HS-5 (cell line): ENCODE data around the gene OSBPL5.
A peak's percentile ranks its signal among the peaks of the same experiment; 100 is the strongest.

Source experiments
- DNase-seq: peaks from one replicate; pipeline ENCODE4 v3.0.0-alpha.2; 2012; ENCODE audit warnings: low read depth

Gene OSBPL5

DNA sequence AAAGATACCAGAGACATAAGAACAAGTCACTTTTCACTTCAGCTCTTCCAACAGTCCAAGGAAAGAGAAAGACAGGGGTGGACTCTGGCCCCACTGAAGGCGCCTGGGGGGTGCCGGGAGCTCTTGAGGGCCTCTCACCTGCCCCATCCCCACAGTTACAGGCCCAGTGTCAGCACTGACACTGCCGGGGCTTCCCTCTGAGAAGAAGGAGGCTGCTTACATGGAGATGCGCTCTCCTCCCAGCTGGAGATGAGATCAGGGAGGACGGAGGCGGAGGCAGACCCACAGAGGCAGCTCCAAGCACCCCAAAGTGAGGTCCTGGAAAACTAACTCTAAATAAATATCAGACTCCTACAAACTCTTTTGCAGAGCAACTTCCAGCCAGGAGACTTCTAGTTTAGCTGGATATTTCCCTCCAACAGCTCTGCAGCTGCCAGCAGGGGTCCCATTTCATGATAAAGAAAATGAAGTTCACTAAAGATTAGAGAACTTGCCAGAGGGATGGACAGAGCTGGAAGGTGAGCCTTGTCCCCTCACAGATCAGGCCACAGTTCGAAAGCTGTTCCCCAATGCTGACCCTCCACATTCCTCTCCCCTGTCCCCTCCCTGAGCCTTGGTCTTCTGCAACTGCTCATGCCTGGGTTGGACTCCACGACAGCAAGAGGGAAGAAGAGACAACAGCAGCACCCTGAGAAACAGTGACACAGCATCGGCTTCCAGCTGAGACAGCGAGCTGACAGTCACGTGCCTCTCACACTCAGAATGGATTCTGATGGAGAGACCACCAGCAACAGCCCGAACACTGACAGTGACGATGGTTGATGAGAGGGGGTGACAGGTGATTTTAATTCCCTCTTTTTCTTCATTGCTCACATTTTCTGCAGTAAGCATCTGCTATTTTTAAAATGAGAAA, 113.7 kb downstream of the OSBPL5 start:
- DNase-seq, result no peak

DNA sequence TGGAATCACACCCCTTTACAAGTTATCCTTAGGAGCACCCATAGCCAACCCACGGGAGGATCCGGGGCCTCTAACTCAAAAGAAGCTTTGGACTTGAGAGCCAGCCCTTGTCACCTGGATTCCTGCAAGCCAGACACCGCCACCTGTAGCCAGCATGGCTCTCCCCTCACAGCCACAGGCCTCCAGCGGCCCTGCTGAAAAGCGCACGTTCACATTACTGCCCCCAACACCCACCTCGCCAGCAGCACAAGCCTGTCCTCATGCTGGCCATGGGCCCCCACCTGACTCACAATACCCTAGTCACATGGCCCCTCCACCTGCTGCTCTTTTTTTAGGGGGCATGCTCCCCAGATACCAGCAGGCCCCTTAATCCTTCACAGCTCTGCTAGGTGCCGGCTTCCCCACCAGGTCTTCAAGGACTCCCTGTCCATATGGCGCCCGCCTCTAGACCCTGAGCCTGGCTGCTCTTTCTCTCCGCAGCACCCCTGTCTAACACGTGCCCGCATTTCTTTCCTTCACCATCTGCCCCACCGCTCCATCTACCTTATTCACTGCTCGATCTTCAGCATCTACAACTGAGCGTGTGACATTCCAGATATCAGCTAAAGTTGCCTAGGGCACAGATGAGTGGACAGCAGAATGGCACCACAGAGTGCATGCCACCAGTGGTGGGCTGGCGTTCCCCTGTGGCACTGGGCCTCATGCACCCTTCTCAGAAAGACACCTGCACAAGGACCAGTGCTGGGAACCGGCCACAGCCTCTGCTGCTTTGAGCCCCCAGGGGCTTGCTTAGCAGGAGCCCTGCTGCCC, 114.5 kb downstream of the OSBPL5 start:
- no peak for DNase-seq

DNA sequence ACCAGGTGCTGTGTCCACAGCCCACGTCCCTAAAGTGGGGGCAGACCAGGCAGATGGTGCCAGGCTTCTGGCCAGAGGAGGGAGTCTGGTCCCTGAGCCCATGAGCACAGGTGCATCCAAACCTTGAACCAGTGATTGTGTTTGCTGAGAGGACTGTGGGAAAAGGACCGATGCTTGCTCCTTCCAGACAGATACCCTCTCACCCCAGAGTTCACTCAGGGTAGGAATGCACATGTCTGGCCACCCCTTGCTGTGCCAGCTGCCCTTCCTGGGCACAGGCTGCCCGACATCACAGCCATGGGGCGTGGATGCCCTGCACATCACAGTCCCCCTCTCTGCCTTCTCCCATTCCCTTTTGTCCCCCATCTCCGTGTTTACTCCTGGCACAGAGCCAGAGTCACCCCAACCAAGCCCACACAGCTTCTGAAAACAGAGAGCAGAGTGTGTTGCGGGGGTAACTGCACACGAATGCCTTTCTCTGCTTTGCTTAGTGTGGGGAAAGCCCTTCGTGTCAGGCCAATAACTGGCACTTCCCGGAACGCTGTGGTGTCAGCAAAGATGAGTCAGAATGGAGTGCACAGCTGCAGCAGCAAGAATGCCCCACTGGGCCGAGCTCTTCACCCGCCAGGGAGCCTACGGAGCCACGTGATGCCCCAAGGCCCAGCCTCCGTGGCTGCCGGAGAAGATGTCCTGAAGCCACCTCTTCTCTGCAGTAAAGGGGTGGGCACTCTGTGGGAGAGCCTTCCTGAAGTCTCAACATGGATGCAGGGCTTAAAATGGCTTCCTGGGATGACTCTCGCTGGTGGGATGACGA, 115.5 kb downstream of the OSBPL5 start:
- DNase-seq, result peak; percentile 86

DNA sequence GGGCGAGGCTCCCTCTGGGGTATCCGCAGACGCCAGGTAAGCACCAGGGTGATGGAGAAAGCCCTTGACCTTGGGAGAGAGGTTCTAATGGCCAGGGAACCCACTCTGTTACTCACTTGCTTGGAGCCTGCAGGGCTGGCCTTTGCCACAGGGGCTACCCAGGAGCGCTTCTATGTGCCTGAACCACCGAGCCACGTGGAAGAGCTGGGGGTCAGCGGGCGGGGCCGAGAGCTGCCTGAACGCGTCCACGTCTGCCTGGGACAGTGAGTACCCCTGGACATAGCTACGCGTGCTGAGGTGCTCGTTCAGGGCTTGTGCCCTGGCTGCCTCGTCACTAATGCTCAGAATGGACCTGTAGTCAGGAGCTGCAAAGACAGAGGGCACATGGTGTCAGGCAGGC, 117.5 kb downstream of the OSBPL5 start:
- no peak for DNase-seq

DNA sequence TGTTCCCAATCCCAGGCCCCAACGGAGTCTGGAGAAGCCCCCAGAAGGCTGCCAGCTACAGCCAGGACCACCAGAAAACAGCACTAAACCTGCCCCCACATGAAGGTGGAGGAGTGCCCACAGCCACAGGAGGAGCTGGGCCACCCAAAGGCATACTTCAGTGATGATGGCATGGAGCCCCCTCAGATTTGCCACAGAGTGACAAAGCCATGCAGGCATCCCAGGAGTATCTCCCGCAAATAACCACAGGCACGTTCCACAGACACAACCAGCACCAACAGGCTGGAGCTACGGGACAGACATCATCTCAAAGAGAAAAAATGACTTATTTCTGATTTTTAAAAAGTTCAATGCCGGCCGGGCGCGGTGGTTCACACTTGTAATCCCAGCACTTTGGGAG, 118.5 kb downstream of the OSBPL5 start:
- no peak for DNase-seq

DNA sequence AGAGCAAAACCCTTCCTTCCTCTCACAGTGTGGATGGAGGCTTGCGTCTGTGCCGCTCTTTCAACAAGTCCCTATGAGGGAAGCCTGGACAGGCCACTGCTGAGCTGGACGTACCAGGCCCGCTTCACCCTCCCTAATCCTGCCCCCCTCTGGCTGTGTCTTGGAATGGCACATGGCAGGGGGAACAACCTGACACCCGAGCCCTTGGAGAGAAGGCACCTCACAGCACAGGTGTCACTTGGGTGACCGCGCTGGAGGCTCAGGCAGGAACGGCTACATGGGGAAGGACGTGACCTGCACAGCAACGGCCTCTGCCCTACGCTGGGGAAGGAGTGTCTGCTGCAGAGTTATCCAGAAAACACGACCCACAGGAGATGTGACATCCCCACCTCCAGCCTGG, 118.9 kb downstream of the OSBPL5 start:
- DNase-seq, result no peak

DNA sequence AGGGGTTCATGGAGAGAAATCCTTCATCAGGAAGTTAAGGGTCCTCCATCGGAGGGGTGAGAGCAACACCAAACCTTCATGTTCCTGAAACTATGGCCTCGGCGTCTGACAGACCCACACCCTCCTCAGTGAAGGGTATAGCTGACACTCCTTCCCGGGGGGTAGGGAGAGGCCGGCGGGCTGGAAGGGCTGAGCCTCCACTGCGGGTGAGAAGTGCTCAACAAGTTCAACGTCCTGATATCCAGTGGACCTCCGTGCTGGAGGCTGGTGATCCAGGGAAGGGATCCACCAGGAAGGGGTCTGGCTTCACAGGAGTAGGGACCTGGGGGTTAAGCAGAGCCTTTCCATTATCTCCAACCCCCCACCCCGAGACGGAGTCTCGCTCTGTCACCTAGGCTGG, 120.2 kb downstream of the OSBPL5 start:
- no peak for DNase-seq

DNA sequence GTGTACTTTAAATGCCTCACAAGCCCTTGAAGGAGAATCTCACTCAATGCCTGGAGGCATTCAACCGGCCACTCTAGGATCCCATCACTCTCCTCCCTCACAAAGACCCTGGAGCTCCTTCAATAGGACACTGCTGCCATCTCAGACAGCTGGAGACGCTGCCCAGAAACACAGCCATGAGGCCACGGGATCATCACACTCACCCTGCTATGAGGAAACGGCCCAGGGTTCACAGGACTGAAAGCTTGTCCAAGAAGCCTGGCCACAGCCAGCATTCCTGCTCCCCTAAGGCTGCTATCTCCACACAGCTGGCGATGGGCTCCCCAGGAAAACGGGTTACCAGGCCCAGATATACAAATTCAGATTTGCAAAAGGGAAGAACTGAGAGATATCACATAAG, 121.1 kb downstream of the OSBPL5 start:
- no peak for DNase-seq

DNA sequence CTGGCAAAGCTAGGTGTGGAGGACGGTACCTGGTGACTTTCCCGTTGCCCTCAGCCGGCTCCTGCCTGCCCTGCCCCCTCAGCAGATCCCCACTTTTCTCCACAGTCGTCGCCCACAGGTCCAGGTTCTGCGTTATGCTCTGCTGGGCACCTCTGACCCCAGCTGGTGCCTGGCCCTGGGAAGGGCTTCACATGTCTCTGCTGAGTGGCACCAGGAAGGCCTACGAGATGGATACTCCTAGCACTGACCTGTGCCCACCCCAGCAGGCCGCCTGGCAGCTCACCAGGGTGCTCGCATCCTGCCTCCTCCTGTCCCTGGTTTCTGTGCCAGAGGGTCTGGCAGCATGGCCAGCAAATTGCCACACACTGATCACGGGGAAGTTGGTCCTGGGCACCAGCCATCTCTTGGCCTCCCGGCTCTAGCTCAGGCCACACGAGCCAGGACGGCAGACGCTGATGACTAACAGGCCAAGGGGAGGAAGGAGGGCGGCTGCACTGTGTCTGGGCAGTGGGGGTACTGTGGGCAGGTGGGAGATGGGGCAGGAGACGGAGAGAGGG, 121.7 kb downstream of the OSBPL5 start:
- DNase-seq, result no peak

DNA sequence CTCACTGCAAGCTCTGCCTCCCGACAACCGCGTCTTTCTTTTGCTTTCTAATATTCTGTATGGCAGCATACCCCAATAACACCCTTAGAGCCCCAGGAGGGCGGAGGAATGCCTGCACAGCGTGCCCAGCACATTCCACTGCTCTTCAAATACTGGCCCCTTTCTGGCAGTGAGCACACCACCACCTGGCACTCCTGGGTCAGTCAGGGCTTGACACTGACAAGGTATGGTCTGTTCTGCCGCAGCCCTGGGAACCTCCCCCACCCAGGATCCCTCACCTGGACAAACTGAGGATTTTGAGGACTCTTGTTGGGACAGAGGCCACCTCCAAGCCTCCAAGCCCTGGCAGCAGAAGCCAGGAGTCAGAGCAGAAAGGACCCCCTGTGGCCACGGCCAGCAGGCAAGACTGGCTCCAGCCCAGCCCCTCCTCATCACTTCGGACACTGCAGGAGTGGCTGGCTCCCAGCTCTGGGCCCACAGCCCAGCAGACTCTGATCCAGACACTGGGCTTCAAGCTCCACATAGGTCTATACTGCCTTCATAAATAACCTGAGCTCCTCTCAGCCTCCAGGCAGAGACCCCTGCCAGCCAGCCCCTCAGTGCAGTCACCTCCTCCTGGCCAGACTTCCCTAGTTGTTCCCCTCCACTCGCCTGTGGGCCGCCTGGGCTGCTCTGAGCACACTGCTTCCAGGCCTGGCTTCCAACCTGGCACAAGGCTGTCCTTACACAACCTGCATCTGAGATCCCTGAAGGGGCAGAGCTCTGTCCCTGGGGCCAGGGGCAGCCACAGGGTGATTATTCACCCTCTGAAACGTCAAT, 122.4 kb downstream of the OSBPL5 start:
- no peak for DNase-seq

DNA sequence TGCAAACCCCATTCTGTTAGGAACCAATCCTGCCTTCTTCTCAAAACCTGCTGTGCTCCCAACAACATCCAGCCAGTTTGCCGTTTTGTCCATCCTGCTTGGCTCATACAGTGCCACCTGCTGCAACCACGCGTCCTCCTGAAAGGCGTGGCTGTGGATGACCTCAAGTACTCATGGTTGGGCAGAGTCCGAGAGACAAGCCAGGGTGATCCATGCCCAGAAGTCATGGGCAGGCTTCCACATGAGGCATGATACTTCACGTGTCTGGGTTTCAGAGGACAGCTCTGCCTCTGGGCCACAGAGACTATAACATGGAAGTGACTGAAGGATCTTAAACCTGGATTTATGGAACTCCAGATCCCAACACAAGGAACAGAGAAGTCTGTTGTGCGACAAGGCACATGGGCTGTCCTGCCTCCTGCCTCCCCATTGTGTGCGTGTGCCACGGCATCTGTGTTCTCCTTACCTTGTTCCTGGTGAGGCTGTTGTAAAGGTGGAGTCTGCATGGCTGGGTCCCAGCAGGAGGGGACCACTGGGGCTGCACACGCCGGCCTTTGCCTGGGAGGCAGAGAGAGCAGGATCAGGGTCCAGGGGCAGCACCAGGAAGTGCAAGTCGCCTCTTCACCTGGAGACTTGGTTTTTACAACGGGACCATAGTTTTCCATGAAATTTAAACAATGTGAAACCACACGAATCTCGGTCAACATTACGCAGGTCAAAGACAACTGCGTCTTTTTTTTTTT, 123.2 kb downstream of the OSBPL5 start:
- no peak for DNase-seq

DNA sequence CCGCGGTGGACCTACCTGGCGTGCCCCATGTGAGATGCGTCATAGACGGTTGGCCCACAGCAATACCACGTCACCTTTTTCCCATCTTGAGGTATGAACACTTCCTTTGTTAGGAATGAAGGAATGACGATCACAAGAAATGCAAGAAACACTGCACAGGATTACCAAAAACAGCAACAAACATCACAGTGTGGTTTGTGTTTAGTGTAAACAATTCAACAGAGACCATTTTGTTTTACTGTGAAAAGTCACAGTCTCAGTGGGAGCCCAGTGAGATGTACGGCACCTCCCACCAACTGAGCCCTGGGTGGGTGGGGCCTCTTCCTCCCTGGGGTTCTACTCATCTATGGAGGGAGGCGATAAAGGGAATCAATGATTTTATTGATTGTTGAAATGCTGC, 124.2 kb downstream of the OSBPL5 start:
- no peak for DNase-seq

DNA sequence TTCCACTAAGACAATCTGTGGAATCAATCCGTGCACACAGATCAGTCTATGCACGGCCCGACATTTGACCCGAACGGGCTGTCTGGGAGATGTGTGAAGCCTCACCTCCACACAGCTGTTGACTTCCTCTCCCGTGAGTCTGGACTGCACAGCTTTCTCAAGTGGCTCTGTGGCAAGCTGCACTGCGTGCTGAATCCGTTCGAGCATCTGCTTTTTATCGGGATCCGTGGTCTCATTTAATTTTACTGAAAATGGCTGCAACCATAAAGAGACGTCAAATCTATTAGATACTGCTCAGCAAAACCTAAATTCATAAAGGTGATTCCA, 127.2 kb downstream of the OSBPL5 start:
- no peak for DNase-seq
